ENCODE data around the gene MPG.

The MPG gene

DNA sequence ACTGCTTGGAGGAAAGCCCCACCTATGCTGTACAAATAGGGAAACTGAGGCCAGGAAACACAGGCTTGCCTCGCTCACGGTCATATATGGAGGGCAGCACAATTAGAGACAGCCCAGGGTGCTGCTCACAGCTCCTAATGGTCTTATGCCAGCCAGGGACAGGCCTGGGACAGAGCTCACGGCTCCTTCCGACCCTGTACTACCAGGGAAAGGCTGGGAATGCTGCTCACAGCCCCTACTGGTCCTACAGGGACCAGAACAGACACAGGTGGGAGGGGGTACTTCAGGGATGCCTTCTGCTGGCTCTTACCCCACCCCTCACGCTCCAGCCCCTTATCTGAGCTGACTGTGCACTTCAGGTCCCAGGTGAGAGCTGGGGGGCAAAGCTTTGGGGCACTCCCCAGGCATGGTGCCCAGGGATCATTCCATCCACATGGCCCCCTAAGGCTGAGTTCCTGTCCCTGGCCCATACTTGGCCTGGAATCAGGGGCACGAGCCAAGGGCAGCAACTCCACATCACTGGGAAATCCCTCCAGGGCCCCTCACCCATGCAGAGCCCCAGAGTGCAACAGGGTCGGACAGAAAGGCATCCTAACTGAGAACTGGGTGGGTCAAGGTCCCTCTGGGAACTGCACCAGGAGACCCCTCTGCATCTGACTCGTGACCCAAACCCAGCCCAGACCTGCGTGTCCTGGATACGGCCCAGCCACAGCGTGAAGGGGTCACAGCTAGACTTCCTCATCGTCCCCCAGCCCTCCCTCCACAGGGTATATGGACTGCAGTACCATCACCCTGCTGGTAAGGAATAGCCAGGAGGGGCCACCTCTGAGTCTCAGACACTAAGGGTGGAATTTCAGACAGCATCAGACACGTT lies 11.5 kb upstream of the MPG start:
- no peak for DNase-seq (ENCODE audit: low spot score)

DNA sequence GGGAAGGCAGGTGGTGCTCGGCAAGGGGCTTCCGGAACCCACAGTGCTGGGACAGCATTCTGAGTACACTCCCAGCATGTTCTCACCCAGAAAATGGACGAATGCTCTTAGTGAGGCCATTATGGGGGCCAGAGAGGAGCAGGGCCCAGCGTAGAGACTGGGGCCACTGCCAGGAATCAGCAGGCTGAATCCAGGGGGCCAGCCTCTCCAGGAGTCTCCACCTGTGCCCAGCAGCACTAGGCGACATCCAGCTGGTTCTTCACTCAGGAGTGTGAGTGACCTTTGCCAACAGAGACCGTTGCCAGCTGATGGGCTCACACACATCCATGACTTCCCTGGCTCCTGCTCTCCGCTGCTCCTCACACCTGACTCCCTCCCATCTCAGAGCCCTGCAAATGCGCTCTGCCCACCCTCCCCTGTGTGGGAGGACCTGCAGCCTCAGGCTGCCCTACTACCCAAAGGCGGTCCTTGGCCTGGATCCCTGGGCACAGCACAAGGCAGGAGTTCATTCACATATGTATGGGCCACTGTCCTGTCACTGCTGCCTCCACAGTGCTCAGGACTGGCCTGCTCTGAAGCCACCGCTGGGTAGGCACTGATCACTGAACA lies 10.7 kb upstream of the MPG start:
- no peak for DNase-seq (ENCODE audit: low spot score)

DNA sequence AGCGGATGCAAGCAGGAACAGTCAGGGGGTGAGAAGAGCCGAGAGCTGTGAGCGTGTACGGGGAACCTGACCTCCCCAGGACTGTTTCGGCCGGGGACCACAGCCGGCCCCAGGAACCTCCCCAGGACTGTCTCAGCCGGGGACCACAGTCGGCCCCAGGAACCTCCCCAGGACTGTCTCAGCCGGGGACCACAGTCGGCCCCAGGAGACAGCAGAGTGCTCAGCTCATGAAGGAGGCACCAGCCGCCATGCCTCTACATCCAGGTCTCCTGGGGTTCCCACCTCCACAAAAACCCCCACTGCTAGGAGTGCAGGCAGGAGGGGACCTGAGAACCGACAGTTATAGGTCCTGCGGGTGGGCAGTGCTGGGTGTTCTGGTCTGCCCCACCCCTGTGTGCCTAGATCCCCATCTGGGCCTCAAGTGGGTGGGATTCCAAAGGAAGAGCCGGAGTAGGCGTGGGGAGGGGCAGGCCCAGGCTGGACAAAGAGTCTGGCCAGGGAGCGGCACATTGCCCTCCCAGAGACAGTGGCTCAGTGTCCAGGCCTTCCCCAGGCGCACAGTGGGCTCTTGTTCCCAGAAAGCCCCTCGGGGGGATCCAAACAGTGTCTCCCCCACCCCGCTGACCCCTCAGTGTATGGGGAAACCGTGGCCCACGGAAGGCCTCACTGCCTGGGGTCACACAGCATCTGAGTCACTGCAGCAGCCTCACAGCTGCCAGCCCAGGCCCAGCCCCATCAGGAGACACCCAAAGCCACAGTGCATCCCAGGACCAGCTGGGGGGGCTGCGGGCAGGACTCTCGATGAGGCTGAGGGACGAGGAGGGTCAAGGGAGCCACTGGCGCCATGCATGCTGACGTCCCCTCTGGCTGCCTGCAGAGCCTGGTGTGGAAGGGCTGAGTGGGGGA lies 9.9 kb upstream of the MPG start:
- peak; percentile 67 for DNase-seq (ENCODE audit: low spot score)

DNA sequence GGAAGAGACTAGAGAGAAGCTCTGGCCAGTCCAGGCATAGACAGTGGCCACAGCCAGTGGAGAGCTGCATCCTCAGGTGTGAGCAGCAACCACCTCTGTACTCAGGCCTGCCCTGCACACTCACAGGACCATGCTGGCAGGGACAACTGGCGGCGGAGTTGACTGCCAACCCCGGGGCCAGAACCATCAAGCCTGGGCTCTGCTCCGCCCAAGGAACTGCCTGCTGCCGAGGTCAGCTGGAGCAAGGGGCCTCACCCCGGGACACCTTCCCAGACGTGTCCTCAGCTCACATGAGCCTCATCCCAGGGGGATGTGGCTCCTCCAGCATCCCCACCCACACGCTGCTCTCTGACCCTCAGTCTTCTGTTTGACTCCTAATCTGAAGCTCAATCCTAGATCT lies 8.8 kb upstream of the MPG start:
- no peak for DNase-seq (ENCODE audit: low spot score)

DNA sequence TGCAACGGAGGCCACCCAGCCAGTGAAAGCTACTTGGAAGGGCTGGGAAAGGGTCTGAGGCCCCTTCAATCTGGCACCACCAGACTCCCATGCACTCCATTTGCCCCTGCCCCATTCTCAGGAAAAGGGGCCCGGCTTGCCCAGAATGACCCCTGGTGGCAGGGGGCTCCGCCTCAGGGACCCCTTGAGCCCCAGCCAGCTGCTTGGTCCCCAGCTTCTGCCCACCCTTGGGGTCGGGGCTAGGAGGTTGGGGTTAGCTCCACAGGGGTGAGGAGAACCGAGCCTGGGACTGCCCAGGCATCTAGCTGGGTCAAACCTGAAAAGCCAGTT lies 6.8 kb upstream of the MPG start:
- DNase-seq (ENCODE audit: low spot score) = no peak

DNA sequence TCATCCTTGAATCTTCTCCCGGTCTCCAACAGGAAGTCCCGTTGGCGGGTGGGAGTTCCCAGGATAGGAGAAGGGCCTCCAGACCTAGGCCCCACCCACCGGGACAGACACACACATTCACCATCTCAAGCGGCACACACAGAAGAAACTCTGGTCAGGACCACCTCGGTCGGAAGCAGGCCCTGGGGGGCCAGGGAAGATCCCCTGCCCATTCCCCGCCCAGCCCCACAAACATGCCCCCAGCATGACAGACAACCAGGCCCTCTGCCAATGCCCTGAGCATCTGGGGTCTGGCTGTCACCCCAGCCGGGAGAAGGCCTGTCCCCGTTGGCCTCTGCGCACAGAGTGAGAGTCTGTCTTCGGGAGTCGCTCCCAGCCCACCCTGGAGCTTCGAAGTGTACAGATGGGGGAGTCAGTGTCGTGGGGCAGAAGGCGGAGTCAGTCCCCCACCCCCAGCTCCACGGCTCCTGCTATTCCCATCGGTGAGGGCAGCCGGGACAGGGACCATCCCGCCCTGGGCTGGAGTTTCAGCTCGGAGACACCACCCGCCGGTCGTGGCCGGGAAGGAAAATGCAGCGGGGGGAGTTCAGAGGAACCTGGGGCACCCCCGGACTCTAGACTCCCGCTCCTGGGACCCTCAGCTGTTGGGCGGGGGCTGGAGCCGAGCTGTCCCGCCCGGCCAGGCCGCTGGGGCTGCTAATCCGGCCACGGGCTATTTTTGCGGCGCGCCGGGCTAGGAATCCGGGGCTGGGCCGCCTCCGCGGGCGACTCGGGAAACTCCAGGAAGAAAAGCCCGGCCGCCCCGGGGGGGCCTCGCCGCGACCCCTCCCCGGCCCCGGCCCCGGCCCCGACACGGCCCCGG lies 6.3 kb upstream of the MPG start:
- DNase-seq (ENCODE audit: low spot score) = peak; percentile 94

DNA sequence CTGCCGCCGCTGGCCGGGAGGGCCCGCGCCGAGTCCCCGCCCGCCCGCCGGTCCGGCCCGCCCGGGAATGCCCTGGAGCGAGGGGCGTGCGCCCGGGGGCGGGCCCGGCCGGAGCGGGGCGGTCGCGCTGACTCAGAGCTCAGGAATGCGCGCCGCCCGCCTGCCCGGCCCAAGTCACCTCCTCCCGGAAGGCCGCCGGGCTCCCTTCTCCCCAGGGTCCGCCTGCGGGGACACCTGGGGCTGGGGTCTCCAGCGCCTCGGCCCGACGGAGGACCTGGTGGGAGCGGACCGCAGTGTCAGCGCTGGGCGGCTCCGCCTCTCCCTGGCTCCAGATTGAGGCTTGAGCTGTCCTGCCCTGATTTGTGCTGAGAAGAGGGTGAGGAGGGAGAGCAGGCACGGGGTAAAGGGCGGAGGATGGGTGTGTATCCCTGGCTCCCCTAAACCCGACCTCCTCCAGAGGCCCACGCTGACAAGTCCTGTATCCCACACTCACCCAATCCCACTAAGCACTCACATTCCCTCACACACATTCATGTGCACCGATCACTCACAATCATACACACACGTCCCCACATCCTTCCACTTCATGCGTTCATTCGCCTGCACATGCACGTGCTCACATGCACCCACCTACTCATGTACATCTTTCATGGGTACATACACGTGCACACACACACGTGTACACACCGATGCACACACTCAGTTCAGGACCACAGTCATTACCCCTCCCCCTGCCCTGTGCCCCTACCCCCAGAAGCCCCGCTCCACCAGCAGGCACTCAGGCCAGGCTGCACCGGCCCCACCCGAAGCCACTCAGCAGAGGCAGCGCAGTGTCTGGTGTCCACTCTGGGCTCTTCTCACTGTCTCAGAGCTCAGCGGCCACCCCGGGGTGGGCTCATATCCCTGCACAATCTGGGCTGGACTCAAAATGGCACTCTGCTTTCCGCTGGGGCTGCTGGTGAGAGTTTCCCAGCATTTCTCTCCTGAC lies 5.2 kb upstream of the MPG start, which contains the start of gene RHBDF1:
RHBDF1 (minus strand) TSS at position 71 of the 988 bp plus-strand sequence. CDS start 7,616 bp downstream, outside the sequence.
- DNase-seq (ENCODE audit: low spot score) = peak; percentile 89

DNA sequence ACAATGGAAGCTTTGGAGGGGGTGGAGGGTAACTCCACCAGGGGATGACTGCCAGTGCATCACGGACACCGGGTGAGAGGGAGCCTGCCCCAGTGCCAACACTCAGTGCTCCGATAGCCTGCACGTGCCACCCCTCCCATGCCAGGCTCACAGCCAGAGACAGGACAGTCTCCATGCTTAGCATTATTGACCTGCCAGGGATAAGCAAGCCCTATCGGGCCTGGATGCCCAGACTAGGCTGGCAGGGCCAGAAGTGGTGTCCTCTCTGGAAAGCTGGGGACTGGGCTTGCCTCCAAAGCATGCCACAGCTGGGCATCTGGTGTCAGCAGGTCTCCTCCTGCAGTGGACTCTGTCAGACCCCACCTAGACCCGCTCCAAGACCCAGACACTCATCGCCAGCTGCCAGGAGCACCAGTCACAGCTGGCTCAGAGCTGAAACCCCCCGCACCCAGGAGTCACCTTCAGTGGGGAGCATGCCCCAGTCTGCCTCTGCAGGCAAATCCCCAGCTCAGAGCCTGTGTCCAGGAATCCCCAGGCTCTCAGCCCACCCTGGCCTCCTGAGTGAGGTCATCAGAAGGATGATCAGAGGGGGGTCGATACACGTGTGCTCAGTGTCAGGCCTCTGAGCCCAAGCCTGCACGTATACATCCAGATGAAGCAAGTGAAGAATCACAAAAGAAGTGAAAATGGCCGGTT lies 3.8 kb upstream of the MPG start:
- no peak for DNase-seq (ENCODE audit: low spot score)

DNA sequence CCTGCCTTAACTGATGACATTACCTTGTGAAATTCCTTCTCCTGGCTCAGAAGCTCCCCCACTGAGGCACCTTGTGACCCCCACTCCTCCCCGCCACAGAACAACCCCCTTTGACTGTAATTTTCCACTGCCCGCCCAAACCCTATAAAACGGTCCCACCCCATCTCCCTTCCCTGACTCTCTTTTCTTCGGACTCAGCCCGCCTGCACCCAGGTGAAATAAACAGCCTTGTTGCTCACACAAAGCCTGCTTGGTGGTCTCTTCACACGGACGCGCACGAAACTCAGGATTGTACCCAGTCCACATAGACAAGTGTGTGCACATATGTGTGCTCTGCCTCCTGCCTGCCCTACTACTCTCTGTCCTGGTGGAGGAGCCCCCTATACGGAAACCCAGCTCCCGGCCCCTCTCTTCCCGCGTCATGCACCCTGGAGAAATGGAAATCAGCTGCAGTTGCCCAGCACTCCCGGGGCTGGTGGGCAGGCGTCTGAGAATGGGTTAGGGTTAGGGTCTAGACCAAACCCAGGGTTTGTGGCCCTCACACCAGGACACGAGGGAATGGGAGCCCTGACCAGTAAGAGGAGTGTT lies 3.2 kb upstream of the MPG start:
- DNase-seq (ENCODE audit: low spot score) = no peak

DNA sequence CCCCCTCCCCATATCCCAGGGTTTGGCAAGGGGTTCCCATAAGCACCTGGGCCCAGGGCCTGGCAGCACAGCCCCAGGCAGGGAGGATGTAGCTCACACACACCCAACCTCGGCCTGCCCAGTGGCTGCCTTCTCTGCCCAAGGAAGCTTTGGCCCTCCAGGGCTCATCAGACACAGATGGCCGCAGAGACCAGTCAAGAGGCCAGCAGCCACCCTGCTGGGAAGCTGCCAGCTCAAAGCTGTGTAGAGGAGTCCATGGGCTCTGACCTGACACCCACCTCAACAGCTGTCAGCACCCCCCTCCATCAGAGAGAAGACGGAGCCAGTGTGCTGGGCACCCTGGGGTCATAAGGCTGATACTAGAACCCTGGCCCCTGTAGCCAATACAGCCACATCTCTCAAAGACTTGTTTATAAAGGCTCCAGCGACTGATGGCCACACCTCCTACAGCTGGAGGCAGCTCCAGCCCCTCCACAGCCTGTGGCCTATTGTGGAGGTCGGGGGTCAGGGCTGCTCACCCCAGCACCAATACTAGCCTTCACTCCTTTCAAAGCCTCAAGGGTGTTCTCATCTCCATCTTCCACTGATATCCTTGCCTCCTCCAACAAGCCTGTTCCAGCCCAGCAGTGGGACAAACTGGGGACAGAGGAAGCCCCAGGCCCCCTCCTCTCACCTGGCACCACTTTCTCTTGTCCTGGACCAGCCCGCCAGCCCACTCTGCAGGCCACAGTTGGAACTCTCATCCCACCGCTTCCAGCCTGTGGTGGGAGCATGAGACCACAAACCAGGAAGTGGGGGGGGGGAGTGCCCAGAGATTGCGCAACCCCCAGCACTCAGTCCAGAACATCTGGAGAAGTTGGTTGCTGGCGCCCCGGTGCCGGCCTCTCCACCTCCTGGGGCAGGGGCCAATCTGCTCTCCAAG lies 2.2 kb upstream of the MPG start:
- DNase-seq (ENCODE audit: low spot score) = peak; percentile 86

DNA sequence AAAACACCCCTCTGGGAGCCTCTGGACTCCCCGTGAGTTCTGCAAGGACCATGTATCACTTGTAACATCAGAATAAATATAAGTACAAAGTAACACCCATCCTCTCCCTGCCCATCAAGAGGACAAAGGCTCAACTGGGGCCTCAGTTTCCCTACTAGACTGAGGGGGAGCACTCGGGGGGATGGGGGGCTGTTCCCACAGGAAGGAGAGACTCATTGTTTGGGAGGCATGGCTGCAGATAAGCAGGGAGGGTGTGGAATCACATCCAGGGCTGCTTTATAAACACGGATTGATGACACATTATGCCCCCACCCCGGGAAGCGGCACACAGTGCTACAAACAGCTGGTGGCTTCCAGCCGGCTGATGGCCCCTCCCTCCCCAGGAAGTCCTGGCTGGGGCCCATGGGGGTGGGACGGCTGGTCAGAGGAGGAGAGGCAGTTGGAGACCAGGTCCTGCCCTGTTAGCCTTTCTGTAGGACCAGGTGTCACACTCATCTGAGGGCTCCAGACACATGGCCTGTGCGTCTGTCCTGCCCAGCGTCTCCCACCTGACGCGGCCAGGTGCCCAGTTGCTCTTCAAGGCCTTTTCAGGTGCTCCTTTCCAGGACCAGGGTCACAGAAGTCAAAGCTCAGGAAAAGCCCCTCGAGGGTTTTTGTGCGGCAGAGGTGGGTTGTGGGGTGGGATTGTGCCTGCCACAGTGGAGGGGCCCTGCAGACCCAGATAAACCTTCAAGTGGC lies 1.3 kb upstream of the MPG start:
- DNase-seq (ENCODE audit: low spot score) = peak; percentile 97

DNA sequence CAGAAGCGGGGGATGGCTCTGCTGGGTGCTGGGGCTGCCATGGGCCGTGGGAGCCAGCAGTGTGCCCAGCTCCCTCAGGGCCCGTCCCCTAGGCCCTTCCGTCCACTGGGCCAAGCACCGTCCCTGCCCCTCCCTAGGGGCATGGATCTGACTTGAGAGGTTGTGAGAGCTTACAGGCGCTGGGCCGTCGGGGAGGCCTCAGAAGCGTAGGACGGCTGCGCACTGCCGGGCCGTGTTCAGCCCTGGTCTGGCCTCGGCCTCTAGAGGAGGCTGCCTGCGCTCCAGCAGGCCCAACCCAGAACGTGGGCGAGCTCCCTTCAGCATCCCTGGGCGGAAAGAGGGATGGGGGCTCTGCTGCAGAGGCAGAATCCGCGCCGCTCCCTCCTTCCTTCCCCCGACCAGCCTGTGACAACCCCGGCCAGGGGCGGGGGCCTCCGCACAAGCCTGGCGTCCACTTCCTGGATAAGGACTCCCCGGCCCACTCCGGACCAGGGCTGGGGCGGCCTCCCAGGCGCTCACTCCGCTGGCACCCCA lies 685 bp upstream of the MPG start:
- peak; percentile 83 for DNase-seq (ENCODE audit: low spot score)

DNA sequence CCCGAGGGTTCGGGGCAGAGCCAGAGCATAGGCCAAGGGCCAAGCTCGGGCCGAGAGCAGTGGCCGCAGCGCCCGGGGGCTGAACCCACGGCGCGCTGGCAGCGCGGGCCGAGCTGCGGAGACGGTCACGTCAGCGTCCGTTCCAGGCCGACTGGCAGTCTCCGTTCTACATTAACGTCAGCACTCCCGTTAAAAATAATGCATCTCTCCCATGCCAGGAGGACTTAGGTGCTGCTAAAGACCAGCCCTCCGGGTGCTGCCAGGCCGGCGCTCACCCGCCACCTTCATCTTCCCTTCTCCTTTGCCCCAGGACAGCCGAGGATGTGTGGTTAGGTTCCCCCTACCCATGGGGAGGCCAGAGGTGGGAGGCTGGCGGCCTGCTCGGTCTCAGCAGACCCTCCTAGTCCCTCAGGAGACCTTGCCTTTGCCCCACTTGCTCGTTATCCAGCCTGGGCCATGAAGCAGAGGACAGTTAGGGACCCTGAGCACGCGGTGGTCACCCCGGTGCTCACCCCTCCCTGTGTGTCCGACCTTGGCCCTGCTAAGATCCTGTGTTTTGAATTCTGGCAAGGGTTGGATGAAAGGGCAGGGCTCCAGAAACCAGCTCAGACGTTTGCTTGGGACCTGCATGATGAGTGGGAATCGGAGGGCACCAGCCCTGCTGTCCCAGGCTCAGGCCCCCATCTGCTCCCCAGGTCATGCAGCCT lies 572 bp downstream of the MPG start:
- DNase-seq (ENCODE audit: low spot score) = peak; percentile 79

DNA sequence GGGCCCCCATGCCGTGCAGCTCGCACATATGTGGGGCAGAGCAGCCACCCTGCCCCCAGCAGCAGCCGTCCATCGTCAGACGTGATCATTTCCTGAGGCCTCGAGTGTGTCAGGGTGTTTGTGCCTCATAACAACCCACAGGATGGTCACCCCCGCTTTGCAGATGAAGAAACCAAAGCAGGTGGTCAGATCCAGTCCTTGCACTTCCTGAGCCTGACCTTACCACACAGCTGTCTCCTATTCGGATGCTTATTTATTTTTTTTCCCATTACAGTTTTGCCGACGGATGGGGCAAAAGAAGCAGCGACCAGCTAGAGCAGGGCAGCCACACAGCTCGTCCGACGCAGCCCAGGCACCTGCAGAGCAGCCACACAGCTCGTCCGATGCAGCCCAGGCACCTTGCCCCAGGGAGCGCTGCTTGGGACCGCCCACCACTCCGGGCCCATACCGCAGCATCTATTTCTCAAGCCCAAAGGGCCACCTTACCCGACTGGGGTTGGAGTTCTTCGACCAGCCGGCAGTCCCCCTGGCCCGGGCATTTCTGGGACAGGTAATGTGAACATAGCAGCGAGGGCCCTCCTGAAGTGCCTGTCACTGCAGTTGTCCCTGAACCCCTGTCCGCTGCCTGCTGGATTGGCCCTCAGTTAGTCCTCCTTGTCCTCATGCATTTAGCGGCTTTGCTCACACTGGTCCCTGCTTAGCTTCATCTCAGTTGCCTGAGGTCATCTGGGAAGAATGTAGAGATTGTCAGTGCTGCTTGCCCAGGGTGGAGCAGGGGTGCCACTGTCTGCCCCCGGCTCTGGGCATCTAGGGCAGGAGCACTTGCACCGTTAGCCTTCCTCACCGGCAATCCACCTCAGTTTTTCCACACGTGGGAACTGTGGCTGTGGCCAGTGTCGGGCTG lies 1.4 kb downstream of the MPG start:
- DNase-seq (ENCODE audit: low spot score) = peak; percentile 34

DNA sequence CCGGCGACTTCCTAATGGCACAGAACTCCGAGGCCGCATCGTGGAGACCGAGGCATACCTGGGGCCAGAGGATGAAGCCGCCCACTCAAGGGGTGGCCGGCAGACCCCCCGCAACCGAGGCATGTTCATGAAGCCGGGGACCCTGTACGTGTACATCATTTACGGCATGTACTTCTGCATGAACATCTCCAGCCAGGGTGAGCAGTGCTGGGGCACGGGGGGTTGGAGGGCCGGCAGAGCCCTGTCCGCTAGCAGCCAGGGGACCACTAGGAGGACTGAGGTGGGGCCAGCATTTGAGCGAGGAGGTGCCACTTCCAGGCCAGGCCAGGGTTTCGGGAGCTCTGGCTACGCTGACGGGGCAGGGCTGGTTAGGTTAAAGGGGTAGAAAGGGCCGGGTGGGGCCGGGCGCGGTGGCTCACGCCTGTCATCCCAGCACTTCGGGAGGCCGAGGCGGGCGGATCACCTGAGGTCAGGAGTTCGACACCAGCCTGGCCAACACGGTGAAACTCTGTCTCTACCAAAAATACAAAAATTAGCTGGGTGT lies 5.1 kb downstream of the MPG start:
- DNase-seq (ENCODE audit: low spot score) = no peak
